IPS-15b (cell line): ENCODE measurements around the gene SGPL1.

Source experiments
- H3K27me3 ChIP-seq: one replicate; pipeline ENCODE4 v1.6.1; 2013; ENCODE audit warnings: low read length; ENCODE audit not compliant: control insufficient read depth, insufficient read depth
- H3K36me3 ChIP-seq: one replicate; pipeline ENCODE4 v1.6.1; 2013; ENCODE audit warnings: low read length; ENCODE audit not compliant: control insufficient read depth, insufficient read depth
- H3K4me1 ChIP-seq: one replicate; pipeline ENCODE4 v1.6.1; 2013; ENCODE audit warnings: mild to moderate bottlenecking, low read length; ENCODE audit not compliant: control insufficient read depth, insufficient read depth
- H3K4me3 ChIP-seq: one replicate; pipeline ENCODE4 v1.5.1; 2013; ENCODE audit warnings: low read depth, low read length
- H3K9ac ChIP-seq: one replicate; pipeline ENCODE4 v1.6.1; 2013; ENCODE audit warnings: low read depth, mild to moderate bottlenecking, low read length
- H3K9me3 ChIP-seq: one replicate; pipeline ENCODE4 v1.6.1; 2013; ENCODE audit warnings: mild to moderate bottlenecking, low read length; ENCODE audit not compliant: control insufficient read depth, insufficient read depth

Gene SGPL1

DNA sequence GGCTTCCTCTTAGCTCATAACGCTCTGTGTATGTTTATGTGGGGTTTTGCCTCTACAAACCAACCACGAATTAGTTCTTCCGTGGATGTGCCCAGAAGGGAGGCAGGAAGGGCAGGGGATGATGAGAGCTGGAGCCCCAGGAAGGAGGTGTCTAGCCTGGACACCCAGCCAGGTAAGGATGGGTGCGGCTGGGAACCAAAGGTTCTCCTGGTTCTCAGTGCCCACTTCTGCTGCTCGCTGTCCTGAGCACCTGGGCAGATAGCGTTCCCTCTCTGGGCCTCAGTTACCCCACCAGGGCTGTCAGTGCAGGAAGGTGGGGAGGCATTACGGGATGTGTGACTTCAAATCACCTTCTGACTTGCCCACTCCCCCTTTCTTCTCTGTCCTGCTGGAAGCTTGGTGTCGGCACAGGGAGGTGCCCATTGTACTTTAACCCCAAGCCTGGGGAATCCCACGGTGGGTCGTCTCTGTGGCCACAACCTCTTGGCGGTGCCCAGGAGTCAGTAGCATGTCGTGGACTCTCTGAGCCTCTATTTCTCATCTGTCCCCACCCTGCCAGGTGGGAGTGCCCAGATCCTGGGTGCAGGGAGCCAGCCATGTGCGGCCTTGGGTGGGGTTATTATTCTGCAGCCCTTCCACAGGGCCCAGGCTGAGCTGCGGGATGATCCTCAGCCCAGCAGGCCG is 91.3 kb downstream of the SGPL1 start:
- no peak overlapping the region for H3K4me3 ChIP-seq
- H3K9ac ChIP-seq = no peak overlapping the region
- no peaks in the 10 kb centered on the region for H3K9me3 ChIP-seq
- H3K36me3 ChIP-seq = no peaks in the 10 kb centered on the region
- no peaks in the 10 kb centered on the region for H3K27me3 ChIP-seq
- no peaks in the 10 kb centered on the region for H3K4me1 ChIP-seq

DNA sequence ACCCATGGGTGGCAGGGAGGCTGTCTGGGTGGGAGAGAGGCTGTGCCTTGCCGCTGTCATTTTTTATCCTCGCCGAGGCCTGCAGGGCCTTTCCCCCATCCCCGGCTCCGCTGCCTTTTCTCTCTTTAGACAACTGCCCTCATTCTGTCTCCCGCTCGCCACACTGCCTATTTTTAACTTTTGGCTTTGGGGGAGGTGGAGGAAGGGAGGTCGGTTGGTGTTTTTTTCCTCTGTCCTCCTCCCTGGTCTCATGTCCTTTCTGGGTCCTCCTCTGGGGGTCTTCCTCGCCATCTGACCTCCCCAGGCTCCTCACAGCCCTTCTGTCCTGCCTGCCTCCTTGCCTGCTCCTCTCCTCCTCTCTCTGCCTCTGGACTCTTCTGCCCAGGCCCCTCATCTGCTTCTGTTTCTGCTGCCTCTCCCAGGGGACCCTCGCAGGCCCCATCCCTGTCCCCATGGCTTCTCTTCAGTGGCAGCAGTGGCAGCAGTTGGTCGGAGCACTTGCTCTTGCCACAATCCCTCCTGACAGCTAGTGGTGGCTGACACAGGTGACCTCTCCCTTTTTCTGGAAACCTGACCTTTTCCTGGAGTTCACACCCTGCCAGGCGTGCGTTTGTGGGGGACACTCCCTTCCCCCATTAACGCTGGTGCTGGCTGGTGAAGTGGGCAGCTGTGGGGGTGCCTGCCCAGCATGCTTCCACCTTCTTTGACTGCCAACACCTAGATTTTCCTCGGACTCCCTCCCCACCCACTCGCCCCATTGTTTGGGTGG is 92.1 kb downstream of the SGPL1 start:
- Histone ChIP-seq H3K9me3 (no peaks in the 10 kb centered on the region), H3K27me3 (no peaks in the 10 kb centered on the region), H3K9ac (no peak overlapping the region), H3K36me3 (no peaks in the 10 kb centered on the region), H3K4me1 (no peaks in the 10 kb centered on the region), H3K4me3 (no peak overlapping the region)

DNA sequence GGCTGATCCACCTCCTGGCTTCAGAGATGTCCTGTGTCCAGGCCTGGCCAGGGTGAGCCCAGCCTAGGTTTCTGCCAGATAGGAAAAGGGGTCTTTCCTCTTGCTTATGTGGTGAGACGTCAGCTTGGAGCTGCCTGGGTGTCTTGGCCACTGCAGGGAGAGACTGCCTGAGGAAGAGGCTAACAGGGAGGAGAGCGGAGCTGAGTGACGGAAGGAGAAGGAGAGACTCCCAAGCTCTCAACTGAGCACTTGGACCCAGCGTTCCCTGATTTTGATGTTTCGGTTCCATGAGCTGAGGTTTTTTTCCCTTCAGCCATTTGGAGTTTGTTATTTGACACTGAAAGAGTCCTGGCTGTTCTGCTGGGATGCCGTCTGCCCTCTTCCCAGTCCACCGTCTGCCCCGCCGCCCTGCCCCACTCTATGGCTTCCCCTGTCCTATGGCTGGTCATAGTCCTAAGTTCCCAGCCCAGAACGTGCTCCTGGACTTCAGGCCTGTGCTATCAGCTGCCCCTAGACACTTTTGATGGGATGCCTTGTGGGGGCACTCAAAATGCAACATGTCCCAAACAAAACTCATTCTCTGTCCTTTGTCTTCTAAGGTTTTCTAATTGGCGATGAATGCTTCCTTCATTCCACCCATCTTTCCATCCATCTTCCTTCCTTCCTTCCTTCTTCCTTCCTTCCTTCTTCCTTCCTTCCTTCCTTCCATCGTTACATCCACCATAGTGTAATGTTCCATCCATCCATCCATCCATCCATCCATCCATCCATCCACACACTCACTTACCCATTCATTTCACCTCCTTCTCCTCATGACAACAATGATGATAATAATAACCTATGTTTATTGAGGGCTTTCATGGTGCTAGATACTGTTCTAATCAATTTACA is 92.9 kb downstream of the SGPL1 start:
- H3K4me3 ChIP-seq = no peak overlapping the region
- H3K36me3 ChIP-seq = no peaks in the 10 kb centered on the region
- H3K4me1 ChIP-seq = no peaks in the 10 kb centered on the region
- no peaks in the 10 kb centered on the region for H3K27me3 ChIP-seq
- no peak overlapping the region for H3K9ac ChIP-seq
- H3K9me3 ChIP-seq = no peaks in the 10 kb centered on the region

DNA sequence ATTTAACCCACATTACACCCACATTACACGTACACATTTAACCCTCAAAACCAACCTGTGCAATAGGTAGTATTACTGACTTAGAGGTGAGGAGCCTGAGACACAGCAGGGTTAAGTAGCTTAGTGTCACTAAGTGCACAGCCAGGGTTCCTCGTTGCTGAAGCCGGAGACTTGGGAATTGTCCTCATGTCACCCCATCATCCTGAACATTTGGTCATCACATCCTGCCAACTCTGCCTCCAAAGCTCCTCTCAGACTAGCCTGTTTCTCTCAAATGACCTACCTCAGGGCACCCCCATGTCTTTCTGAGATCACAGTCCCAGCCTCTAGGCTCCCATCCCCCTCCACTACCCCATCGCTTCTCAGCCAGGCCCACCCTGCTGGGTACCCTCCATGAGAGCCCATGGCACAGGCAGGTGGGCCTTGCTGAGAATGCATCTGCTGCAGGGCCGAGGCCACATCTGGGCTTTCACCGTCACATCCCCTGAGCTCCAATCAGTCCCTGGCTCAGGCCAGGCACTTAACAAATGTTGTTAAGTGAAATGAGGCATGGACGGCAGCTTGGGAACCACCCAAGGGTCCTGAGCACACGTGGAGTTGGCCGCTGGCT is 93.7 kb downstream of the SGPL1 start:
- Histone ChIP-seq H3K36me3 (no peaks in the 10 kb centered on the region), H3K9ac (no peak overlapping the region), H3K27me3 (no peaks in the 10 kb centered on the region), H3K4me1 (no peaks in the 10 kb centered on the region), H3K4me3 (no peak overlapping the region), H3K9me3 (no peaks in the 10 kb centered on the region)

DNA sequence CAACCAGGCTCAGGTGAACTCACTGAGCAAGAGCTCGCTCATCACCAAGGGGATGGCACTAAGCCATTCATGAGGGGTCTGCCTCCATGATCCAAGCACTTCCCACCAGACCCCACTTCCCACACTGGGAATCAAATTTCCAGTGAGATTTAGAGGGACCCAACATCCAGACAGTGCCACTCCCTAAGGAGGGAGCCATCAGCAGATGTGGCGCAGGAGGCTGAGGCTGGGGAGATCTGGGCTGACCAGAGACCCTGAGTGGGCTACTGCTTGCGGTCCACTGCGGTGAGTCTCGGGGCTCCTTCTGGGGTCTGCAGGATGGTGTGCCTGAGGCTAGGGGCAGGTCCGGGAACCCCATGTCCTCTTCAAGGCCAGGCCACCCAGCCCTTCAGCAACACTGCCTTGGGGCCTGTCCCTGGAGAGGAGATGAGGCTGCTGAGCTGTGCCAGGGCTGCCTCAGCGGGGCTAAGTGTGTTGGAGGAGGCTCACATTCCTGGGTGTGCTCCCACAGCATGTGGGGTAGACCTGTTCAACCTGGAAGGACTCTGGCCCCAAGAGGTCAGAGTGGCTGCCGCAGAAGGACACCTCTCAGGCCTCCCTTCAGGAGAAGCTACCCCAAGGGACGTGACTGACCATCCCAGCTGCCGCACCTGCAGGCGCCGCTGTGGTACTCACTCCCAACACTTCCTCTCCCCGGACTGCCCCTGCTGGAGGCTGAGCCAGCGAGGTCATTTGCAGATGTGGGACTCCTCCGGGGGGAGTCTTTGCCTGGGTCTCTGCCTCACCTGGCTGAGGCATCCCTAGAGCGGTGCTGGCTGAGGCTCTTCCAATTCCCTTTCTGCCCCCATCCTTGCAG is 95.0 kb downstream of the SGPL1 start:
- Histone ChIP-seq H3K4me1 (no peaks in the 10 kb centered on the region), H3K36me3 (no peaks in the 10 kb centered on the region), H3K9me3 (no peaks in the 10 kb centered on the region), H3K9ac (no peak overlapping the region), H3K27me3 (no peaks in the 10 kb centered on the region), H3K4me3 (no peak overlapping the region)

GRCh38 chr10:70911386-70911785 is 95.6 kb downstream of the SGPL1 start:
- no peaks in the 10 kb centered on the region for H3K4me1 ChIP-seq
- no peaks in the 10 kb centered on the region for H3K36me3 ChIP-seq
- no peak overlapping the region for H3K9ac ChIP-seq
- H3K4me3 ChIP-seq = no peak overlapping the region
- H3K27me3 ChIP-seq = no peaks in the 10 kb centered on the region
- no peaks in the 10 kb centered on the region for H3K9me3 ChIP-seq

DNA sequence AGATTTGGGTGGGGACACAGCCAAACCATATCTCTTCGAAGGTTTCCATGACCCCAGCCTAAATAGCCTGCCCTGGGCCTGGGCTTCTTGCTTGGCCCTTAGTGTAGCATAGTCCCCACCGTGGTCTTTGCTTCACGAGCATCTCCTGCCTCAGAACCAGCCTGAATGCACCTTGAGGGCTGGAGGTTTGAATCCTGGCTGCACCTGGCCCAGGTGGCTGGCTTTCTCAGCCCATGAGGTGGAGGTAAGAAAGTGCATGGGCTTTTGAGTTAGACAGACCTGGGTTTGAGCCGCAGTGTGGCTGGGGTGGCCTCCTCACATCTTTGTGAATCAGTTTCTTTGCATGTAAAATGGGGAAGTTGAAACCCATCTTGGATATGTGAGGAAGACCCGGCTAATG is 96.8 kb downstream of the SGPL1 start:
- H3K4me1 ChIP-seq = no peaks in the 10 kb centered on the region
- no peaks in the 10 kb centered on the region for H3K36me3 ChIP-seq
- no peaks in the 10 kb centered on the region for H3K9me3 ChIP-seq
- H3K27me3 ChIP-seq = no peaks in the 10 kb centered on the region
- H3K4me3 ChIP-seq = no peak overlapping the region
- no peak overlapping the region for H3K9ac ChIP-seq

DNA sequence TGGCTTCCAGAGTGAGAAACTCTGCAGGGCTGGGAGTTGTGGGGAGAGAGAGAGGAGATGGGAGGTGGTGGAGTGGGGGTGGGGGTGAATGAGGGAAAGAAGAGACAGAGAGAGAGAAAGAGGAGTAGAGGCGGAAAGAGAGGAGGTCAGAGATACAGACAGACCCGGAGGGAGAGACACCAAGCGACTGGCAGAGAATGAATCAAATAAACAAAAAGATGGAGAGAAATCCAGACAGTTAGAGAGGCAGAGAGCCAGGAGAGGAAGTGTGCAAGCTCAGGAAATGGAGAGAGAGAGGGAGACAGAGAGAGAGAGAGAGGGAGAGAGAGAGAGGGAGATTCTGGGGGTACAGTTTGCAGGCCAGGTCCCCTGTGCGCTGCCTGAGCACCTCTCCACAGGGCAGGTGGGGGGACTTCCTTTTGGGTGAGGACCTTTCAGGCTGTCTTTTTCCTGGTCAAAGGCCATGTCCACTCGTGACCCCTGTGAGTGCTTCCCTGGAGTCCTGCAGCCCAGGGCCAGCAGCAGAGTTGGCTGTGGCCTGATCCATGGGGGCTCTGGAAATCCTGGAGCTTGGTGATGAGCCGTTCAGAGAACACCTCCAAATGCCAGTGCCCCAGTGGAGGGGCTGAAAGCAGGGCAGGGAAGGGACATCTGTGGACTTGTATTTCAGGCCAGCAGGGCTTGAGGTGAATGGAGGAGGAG is 97.6 kb downstream of the SGPL1 start:
- Histone ChIP-seq H3K9ac (no peak overlapping the region), H3K4me1 (no peaks in the 10 kb centered on the region), H3K4me3 (no peak overlapping the region), H3K9me3 (no peaks in the 10 kb centered on the region), H3K36me3 (no peaks in the 10 kb centered on the region), H3K27me3 (no peaks in the 10 kb centered on the region)

DNA sequence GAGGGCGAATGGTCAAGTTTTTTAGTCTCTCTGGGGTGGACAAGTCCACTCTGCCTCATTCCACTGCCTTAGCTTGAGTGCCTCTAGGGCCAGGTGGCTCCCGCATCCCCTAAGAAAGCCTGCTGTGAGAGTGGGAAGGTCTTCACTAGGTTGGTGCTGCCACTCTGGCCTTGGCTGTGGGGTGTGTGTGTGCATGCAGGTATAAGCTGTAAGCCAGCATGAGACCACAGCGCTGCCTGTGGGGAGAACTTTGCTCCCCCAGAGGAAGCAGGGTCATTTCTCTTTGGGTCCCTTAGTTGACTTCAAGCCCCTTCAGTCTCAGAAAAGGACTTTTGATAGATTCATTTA is 98.1 kb downstream of the SGPL1 start:
- H3K36me3 ChIP-seq = no peaks in the 10 kb centered on the region
- no peaks in the 10 kb centered on the region for H3K4me1 ChIP-seq
- no peaks in the 10 kb centered on the region for H3K9me3 ChIP-seq
- no peak overlapping the region for H3K4me3 ChIP-seq
- H3K27me3 ChIP-seq = no peaks in the 10 kb centered on the region
- no peak overlapping the region for H3K9ac ChIP-seq

DNA sequence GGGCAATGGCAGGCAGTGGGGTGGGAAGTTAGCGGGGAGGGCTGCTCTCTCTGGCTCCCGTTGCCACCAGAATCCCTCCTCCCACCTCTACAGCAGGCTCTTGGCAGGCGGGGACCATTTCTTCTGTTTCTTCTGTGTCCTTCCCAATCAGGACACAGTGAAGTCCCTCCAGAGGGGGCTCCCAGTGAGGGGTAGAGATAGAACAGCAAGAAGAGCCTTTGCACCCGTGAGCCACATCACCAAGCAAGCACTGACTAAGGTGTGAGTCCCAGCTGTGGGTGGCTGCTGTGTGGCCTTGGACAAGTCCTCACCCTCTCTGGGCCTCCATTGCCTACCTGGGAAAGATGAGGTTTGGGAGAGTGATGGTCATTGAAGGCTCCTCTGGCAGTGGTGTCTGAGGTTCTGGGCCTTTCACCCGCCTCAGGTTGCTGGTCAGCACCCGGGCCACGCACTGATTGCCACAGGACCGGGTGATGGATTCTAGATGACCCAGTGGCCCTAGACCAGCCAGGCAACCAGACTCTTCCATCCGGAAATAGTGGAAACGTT is 98.6 kb downstream of the SGPL1 start:
- Histone ChIP-seq H3K27me3 (no peaks in the 10 kb centered on the region), H3K4me1 (no peaks in the 10 kb centered on the region), H3K9me3 (no peaks in the 10 kb centered on the region), H3K36me3 (no peaks in the 10 kb centered on the region), H3K9ac (no peak overlapping the region), H3K4me3 (no peak overlapping the region)
